WTC11 (cell line): ENCODE data around the gene ATXN7.

ENCODE experiments used
- CTCF ChIP-seq: fragments of 200-600 bp; IDR thresholded peaks from 2 replicates; pipeline ENCODE4 v1.8.0; 2022; ENCODE audit warnings: antibody characterized with exemption
- MAX ChIP-seq: sonication (generic); formaldehyde crosslinking; IDR thresholded peaks from 2 replicates; pipeline ENCODE4 v1.8.0; 2022; ENCODE audit warnings: mild to moderate bottlenecking, missing genetic modification reagents

- TF ChIP-seq CTCF, result no peak
- no peak for TF ChIP-seq MAX (CRISPR knock-in tag)
Observed at GRCh38 chr3:63998852-63999754, 135.4 kb downstream of the ATXN7 start.
